ENCODE measurements around the gene PSMG4. TPM values are rescaled to one million over a fixed set of nuclear protein-coding genes. Genes with fewer than 3 reads are reported as not detected.

Gene PSMG4
- total RNA-seq, 3 donors from 2014 or later (not counting 1 experiment from before 2014, with no cell fraction given): 8.3 to 15.3 (median 11.3) TPM

GRCh38 chr6:3211681-3212080 lies 47.1 kb upstream of the PSMG4 start:
- Histone ChIP-seq H3K27me3 (ENCODE audit: control insufficient read depth, insufficient read depth, low read length) (peaks cover 4% of the 10 kb centered on the region), H3K4me1 (ENCODE audit: control insufficient read depth, insufficient read depth, low read length) (no peaks in the 10 kb centered on the region), H3K27ac (ENCODE audit: low read length) (no peak overlapping the region), H3K9me3 (ENCODE audit: control insufficient read depth, insufficient read depth, low read length) (no peaks in the 10 kb centered on the region), H3K36me3 (ENCODE audit: control insufficient read depth, insufficient read depth, low read length) (no peaks in the 10 kb centered on the region), H3K4me3 (ENCODE audit: low read length) (no peak overlapping the region)
- Mint-ChIP-seq H3K27ac (no peak overlapping the region), H3K27me3 (ENCODE audit: low read depth in 2 of 2) (peaks cover 33 to 47% of the 10 kb centered on the region in 2 donors), H3K9me3 (no peaks in the 10 kb centered on the region), H3K4me1 (no peaks in the 10 kb centered on the region), H3K36me3 (no peaks in the 10 kb centered on the region), H3K4me3 (no peak overlapping the region)
- DNase-seq (no peak), ATAC-seq (no peak)
- TF ChIP-seq CTCF (IDR thresholded peaks at IDR 0.05): no peak
- 90% methylated on average over 5 of the region's 5 CpGs for WGBS (ENCODE audit: insufficient coverage)
- intact Hi-C loops (cut with micrococcal nuclease): no loop called here

GRCh38 chr6:3212261-3212660 lies 46.5 kb upstream of the PSMG4 start:
- no peaks in the 10 kb centered on the region for H3K4me1 ChIP-seq (ENCODE audit: control insufficient read depth, insufficient read depth, low read length)
- DNase-seq (no peak), ATAC-seq (no peak)
- H3K9me3 ChIP-seq (ENCODE audit: control insufficient read depth, insufficient read depth, low read length): no peaks in the 10 kb centered on the region
- H3K27me3 ChIP-seq (ENCODE audit: control insufficient read depth, insufficient read depth, low read length): peaks cover 4% of the 10 kb centered on the region
- H3K4me3 ChIP-seq (ENCODE audit: low read length): no peak overlapping the region
- intact Hi-C loops (cut with micrococcal nuclease): no loop called here
- H3K27ac ChIP-seq (ENCODE audit: low read length): no peak overlapping the region
- no peak for TF ChIP-seq CTCF (IDR thresholded peaks at IDR 0.05)
- Mint-ChIP-seq H3K36me3 (no peaks in the 10 kb centered on the region), H3K9me3 (no peaks in the 10 kb centered on the region), H3K4me3 (no peak overlapping the region), H3K4me1 (no peaks in the 10 kb centered on the region), H3K27me3 (ENCODE audit: low read depth in 2 of 2) (peaks cover 33 to 43% of the 10 kb centered on the region in 2 donors), H3K27ac (no peak overlapping the region)
- WGBS (ENCODE audit: insufficient coverage): 95% methylated on average over 6 of the region's 6 CpGs
- no peaks in the 10 kb centered on the region for H3K36me3 ChIP-seq (ENCODE audit: control insufficient read depth, insufficient read depth, low read length)

- peaks cover 33 to 43% of the 10 kb centered on the region in 2 donors for H3K27me3 Mint-ChIP-seq (ENCODE audit: low read depth in 2 of 2)
- intact Hi-C loops (cut with micrococcal nuclease): no loop called here
- ATAC-seq (no peak), DNase-seq (no peak)
- no peak overlapping the region for H3K4me3 Mint-ChIP-seq
- Histone ChIP-seq H3K27me3 (ENCODE audit: control insufficient read depth, insufficient read depth, low read length) (peaks cover 4% of the 10 kb centered on the region), H3K4me1 (ENCODE audit: control insufficient read depth, insufficient read depth, low read length) (no peaks in the 10 kb centered on the region), H3K4me3 (ENCODE audit: low read length) (no peak overlapping the region), H3K36me3 (ENCODE audit: control insufficient read depth, insufficient read depth, low read length) (no peaks in the 10 kb centered on the region), H3K9me3 (ENCODE audit: control insufficient read depth, insufficient read depth, low read length) (no peaks in the 10 kb centered on the region), H3K27ac (ENCODE audit: low read length) (no peak overlapping the region)
- no peak overlapping the region for H3K27ac Mint-ChIP-seq
- 100% methylated on average over 2 of the region's 2 CpGs for WGBS (ENCODE audit: insufficient coverage)
- H3K36me3 Mint-ChIP-seq: no peaks in the 10 kb centered on the region
- no peak for TF ChIP-seq CTCF (IDR thresholded peaks at IDR 0.05)
- no peaks in the 10 kb centered on the region for H3K4me1 Mint-ChIP-seq
- no peaks in the 10 kb centered on the region for H3K9me3 Mint-ChIP-seq
These were observed 45.4 kb upstream of the PSMG4 start for GRCh38 chr6:3213334-3213695.

GRCh38 chr6:3214898-3215297 lies 43.8 kb upstream of the PSMG4 start:
- Mint-ChIP-seq H3K4me1 (no peaks in the 10 kb centered on the region), H3K27me3 (ENCODE audit: low read depth in 2 of 2) (peaks cover 32 to 47% of the 10 kb centered on the region in 2 donors), H3K4me3 (no peak overlapping the region), H3K27ac (no peak overlapping the region), H3K9me3 (no peaks in the 10 kb centered on the region), H3K36me3 (no peaks in the 10 kb centered on the region)
- H3K4me3 ChIP-seq (ENCODE audit: low read length): no peak overlapping the region
- H3K27ac ChIP-seq (ENCODE audit: low read length): no peak overlapping the region
- no peak for TF ChIP-seq CTCF (IDR thresholded peaks at IDR 0.05)
- no peaks in the 10 kb centered on the region for H3K36me3 ChIP-seq (ENCODE audit: control insufficient read depth, insufficient read depth, low read length)
- H3K4me1 ChIP-seq (ENCODE audit: control insufficient read depth, insufficient read depth, low read length): no peaks in the 10 kb centered on the region
- ATAC-seq (no peak), DNase-seq (no peak)
- 72% methylated on average over 3 of the region's 3 CpGs for WGBS (ENCODE audit: insufficient coverage)
- no peaks in the 10 kb centered on the region for H3K9me3 ChIP-seq (ENCODE audit: control insufficient read depth, insufficient read depth, low read length)
- peaks cover 4% of the 10 kb centered on the region for H3K27me3 ChIP-seq (ENCODE audit: control insufficient read depth, insufficient read depth, low read length)
- intact Hi-C loops (cut with micrococcal nuclease): no loop called here
